RKO (cell line): ENCODE results near the gene ZC3H18.
"Not testable (repeated sequence)": the region's sequence is repeated elsewhere in the genome, so short reads cannot be mapped to it uniquely, and the experiment has no call there.

Experiments
- DNase-seq: peaks from one replicate; pipeline ENCODE4 v3.0.0-alpha.2; 2016; ENCODE audit warnings: low spot score

The ZC3H18 gene

GRCh38 chr16:88655733-88656281 lies 85.6 kb downstream of the ZC3H18 start:
- no peak for DNase-seq

DNA sequence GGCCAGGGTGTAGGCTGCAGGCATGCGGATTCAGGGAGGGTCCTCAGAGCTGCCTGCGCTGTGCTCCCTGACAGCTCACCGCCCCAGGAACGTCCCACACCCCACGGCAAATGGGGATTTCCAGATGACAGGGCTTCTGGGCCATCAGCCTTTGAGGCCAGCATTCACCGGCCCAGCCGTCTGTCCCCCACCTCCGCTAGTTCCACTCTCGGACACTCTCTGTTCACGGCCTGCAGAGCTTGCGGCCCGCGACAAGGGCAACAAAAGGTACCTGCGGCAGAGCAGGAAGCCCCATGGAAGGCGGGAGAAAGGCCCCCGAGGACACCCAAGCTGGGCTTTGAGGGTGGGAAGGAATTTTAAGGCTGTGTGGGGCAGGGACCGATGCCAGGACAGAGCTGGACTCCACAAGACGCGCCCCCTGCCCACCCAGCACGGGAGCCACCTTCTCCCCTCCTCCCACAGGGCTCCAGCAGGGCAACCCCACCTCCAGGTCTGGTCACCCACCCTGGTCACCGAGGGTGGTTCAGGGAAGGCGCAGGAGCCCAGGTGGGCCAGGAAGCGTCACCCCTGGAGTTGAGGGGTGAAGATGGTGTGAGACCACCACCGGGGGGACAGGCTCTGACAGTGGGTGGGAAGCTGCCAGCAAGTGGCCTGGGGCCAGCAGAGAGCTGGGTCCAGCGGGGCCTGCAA lies 86.2 kb downstream of the ZC3H18 start:
- DNase-seq, result no peak

DNA sequence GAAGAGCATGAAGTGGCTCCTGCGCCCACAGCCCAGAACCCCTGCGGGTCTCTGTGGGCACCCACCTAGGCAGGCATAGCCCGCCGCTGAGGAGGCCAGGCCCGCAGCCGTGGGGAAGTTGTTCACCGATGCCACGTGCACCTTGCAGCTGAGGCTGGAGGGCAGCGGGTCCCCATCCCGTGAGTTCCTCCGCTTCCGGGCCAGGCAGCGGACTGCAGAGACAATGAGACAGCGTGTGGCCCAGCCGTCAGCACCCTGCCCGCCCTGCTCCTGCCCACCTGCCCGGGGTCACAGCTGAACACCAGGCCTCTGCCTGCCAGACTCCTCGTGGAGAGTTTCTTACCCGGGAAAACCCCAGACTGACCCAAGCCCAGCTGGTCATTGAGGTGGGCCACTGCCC lies 87.2 kb downstream of the ZC3H18 start:
- no peak for DNase-seq

GRCh38 chr16:88658714-88659113 lies 88.5 kb downstream of the ZC3H18 start:
- DNase-seq, result no peak

- DNase-seq, result no peak
These were observed 89.0 kb downstream of the ZC3H18 start for GRCh38 chr16:88659160-88659559.

DNA sequence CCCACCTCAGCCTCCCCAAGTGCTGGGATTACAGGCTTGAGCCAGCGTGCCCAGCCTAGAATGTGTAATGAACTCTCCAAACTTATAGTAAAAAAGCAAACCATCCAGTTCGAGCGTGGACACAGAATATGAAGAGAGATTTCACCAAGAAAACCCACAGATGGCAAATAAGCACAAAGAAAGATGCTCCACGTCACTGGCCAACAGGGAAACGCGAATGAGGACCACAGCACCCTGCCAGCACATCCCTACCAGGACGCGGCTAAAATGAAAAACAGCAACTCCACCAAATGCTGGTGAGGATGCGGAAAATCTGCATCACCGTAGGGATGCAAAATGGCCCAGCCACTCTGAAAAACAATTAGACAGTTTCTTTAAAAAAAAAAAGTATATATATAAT lies 91.3 kb downstream of the ZC3H18 start:
- no peak for DNase-seq

GRCh38 chr16:88662222-88662842 lies 92.1 kb downstream of the ZC3H18 start:
- DNase-seq, result no peak

DNA sequence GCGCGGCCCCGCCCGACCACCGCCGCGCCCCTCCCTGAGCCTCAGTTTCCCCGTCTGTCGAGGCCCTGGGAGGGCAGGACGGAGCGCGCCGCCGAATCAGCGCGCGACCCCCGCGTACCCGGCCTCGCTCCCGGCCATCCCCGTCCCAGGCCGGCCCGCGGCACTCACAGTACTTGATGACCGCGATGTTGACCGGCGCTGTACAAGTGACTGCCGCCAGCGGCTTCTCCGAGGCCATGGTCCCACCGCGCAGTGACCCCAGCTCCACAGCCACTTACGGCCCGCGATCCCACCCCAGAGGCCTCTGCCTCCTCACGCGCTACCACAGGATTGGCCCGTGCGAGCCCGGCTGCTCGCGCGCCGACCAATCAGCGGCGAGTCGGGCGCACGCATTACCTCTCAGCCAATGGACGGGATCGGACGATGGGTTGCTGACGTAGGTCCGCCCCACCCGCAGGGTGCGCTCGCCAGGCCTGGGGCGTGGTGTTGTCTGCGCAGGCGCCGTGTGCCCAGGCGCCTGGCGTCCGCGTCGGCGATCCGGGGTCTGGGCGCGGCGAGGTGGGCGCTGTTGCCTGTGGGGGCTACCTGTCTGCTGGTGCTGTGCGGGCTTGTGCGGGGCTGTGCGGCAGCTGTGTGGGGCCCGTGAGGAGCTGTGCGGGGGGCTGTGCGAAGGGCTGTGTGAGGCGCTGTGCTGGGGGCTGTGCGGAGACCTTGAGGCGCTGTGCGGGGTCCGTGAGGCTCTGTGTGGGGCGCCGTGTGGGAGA lies 92.8 kb downstream of the ZC3H18 start, which contains the start of gene MVD:
TSS of gene MVD (minus strand) at position 249 of the 764 bp plus-strand sequence. CDS start at position 238, 11 bp downstream.
- DNase-seq, result peak; percentile 98

GRCh38 chr16:88665148-88665547 lies 94.9 kb downstream of the ZC3H18 start:
- no peak for DNase-seq

DNA sequence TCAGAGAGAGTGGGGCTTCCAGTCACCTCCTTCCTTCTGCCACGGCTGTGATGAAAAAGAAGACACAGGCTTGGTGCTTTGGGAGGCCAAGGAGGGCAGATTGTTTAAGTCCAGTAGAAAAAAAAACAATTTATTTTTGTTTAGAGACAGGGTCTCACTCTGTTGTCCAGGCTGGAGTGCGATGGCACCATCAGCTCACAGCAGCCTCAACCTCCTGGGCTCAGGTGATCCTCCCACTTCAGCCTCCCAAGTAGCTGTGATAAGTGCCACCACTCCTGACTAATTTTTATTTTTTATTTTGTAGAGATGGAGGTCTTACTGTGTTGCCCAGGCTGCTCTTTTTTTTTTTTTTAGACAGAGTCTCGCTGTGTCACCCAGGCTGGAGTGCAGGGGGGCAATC lies 95.4 kb downstream of the ZC3H18 start:
- no peak for DNase-seq

GRCh38 chr16:88667461-88667860 lies 97.3 kb downstream of the ZC3H18 start:
- DNase-seq, result no peak

DNA sequence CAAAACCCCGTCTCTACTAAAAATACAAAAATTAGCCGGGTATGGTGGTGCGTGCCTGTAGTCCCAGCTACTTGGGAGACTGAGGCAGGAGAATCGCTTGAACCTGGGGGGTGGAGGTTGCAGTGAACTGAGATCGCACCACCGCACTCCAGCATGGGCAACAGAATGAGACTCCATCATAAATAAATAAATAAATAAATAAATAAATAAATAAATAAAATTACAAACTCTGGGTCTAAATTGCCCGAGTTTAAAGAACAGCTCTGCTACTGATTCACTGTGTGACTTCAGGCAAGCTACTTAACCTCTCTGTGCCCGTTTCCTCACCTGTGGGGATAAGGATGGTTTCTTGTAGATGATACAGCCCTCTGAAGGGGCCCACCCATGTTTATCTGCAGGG lies 99.3 kb downstream of the ZC3H18 start:
- not testable (repeated sequence) for DNase-seq

DNA sequence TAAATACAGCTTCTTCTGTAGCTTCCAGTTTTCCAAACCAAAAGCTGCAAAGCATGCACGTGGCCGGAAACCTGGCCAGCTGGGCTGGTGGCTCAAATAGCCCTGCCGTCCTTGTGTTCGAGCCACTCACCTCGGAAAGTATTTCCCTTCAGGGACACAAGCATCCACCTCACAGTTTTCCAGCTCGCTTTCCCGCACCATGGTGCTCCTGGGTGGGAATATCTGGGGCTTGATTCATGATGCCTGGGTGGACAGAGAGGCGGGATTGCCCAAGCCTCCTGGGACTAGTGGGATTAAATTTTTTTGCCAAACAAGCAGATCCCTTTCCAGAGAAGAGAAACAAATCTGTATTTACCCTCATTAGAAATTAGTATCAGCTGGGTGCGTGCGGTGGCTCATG lies 99.8 kb downstream of the ZC3H18 start:
- DNase-seq, result no peak

GRCh38 chr16:88671806-88672205 lies 101.6 kb downstream of the ZC3H18 start:
- no peak for DNase-seq

GRCh38 chr16:88672776-88673175 lies 102.6 kb downstream of the ZC3H18 start:
- no peak for DNase-seq

- no peak for DNase-seq
These were observed 103.6 kb downstream of the ZC3H18 start for GRCh38 chr16:88673716-88674379.

- DNase-seq, result no peak
These were observed 106.5 kb downstream of the ZC3H18 start for GRCh38 chr16:88676502-88677242.

- DNase-seq, result no peak
These were observed 107.5 kb downstream of the ZC3H18 start for GRCh38 chr16:88677721-88678120.

DNA sequence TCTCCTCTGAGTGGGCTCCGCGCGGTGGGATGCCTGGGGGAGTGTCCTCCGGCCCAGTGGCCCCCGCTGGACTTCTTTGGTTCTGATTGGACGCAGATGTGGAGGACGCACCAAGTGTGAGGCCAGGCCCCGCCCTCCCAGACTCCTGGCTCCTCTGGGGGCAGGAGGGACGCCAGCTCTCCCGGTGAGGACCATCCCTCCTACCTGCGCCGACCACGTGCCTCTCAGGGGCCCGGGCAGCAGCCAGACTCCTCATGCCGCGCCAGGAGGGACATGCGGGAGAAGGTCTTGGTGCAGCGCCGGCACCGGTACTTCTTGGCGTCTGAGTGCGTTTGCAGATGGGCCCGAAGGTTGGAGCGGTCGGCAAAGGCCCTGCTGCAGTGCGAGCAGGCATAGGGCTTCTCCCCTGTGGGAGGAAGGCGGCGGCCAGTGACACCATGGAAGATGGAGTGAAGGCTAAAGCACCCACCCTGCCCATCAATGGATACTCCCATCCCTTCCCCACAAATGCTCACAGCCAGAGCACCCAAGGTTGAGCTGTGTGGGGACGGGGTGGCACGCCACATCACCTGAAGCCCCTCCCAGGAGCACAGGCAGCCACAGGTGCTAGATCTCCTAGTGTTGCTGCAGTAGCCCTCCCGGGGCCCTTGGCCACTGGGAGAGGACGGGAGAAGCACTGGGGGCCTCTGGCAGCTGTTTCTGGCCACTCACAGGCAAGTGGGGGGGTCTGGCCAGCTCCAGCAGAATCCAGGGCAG lies 108.2 kb downstream of the ZC3H18 start:
- no peak for DNase-seq

DNA sequence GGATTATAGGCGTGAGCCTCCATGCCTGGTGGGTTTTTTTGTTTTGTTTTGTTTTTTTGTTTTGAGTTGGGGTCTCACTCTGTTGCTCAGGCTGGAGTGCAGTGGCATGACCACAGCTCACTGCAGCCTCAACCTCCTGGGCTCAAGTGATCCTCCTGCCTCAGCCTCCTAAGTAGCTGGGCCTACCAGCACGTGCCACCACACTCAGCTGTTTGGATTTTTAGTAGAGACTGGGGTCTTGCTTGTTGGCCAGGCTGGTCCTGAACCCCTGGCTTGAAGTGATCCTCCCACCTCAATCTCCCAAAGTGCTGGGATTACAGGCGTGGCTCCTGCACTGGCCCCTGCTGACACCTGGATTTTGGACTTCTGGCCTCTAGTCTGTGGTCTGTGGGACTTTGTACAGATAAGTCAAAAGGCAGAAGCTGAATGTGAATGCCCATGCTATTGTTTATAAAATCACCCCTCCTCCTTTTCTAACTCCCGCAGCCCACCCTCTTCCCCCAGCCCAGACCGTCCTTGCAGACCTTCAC lies 110.4 kb downstream of the ZC3H18 start:
- no peak for DNase-seq
